SK-N-SH treated with all-trans-retinoic acid at 6 μM for 48 hours (cell line): ENCODE results near the gene OMP.

Experiments
- ATAC-seq: fragments of 200-7000 bp; cut with Tn5 transposase; 3 replicates; pipeline ENCODE4 v1.9.1; 2020; ENCODE audit warnings: mild to moderate bottlenecking, moderate library complexity
- ARNTL ChIP-seq: fragments of 450-650 bp; formaldehyde crosslinking; IDR thresholded peaks from 2 replicates; pipeline ENCODE4 v1.5.0; 2020; ENCODE audit warnings: low read depth, mild to moderate bottlenecking, moderate library complexity, borderline replicate concordance
- BACH2 ChIP-seq: fragments of 250-450 bp; sonication (Bioruptor Pico); IDR thresholded peaks from 2 replicates; pipeline ENCODE4 v1.9.0; 2021; ENCODE audit warnings: mild to moderate bottlenecking, borderline replicate concordance
- CSDC2 ChIP-seq: fragments of 250-450 bp; sonication (Bioruptor Pico); IDR thresholded peaks from 2 replicates; pipeline ENCODE4 v1.5.0; 2020; ENCODE audit warnings: mild to moderate bottlenecking, moderate library complexity
- CSRNP3 ChIP-seq: fragments of 250-450 bp; sonication (Bioruptor Pico); IDR thresholded peaks from 2 replicates; pipeline ENCODE4 v1.5.1; 2021; ENCODE audit warnings: mild to moderate bottlenecking, moderate library complexity
- ESRRG ChIP-seq: fragments of 250-450 bp; sonication (Bioruptor Pico); IDR thresholded peaks from 2 replicates; pipeline ENCODE4 v1.6.1; 2021; ENCODE audit warnings: mild to moderate bottlenecking
- GLIS3 ChIP-seq: fragments of 250-450 bp; sonication (Bioruptor Pico); IDR thresholded peaks from 2 replicates; pipeline ENCODE4 v1.5.0; 2020; ENCODE audit warnings: mild to moderate bottlenecking, moderate library complexity
- PATZ1 ChIP-seq: fragments of 250-450 bp; sonication (Bioruptor Pico); IDR thresholded peaks from 2 replicates; pipeline ENCODE4 v1.8.0; 2020; ENCODE audit warnings: mild to moderate bottlenecking, moderate library complexity, borderline replicate concordance
- POU6F1 ChIP-seq: fragments of 250-450 bp; sonication (Bioruptor Pico); IDR thresholded peaks from 2 replicates; pipeline ENCODE4 v1.8.0; 2021; ENCODE audit warnings: low read depth, mild to moderate bottlenecking, moderate library complexity, borderline replicate concordance
- SNAI2 ChIP-seq: fragments of 250-450 bp; sonication (Bioruptor Pico); IDR thresholded peaks from 2 replicates; pipeline ENCODE4 v1.5.0; 2020; ENCODE audit warnings: mild to moderate bottlenecking, moderate library complexity
- TCF4 ChIP-seq: fragments of 250-450 bp; sonication (Bioruptor Pico); IDR thresholded peaks from 2 replicates; pipeline ENCODE4 v1.8.0; 2021; ENCODE audit warnings: mild to moderate bottlenecking, moderate library complexity, borderline replicate concordance
- TSHZ2 ChIP-seq: fragments of 250-450 bp; sonication (Bioruptor Pico); IDR thresholded peaks from 2 replicates; pipeline ENCODE4 v1.5.0; 2020; ENCODE audit warnings: mild to moderate bottlenecking, moderate library complexity
- ZFP3 ChIP-seq: fragments of 250-450 bp; sonication (Bioruptor Pico); IDR thresholded peaks from 2 replicates; pipeline ENCODE4 v1.5.0; 2020; ENCODE audit warnings: mild to moderate bottlenecking, moderate library complexity
- ZFP30 ChIP-seq: fragments of 450-650 bp; formaldehyde crosslinking; IDR thresholded peaks from 2 replicates; pipeline ENCODE4 v1.5.0; 2022; ENCODE audit warnings: mild to moderate bottlenecking, moderate library complexity
- ZNF70 ChIP-seq: fragments of 450-650 bp; formaldehyde crosslinking; IDR thresholded peaks from 2 replicates; pipeline ENCODE4 v1.5.0; 2020; ENCODE audit warnings: mild to moderate bottlenecking, moderate library complexity

Gene OMP

GRCh38 chr11:77129842-77130756 lies 27.5 kb downstream of the OMP start (continued):
- TF ChIP-seq TSHZ2 (CRISPR knock-in tag): no peak

GRCh38 chr11:77130763-77131513 lies 28.3 kb downstream of the OMP start:
- ATAC-seq: peak; percentile 55
- no peak for TF ChIP-seq GLIS3 (CRISPR knock-in tag)
- TF ChIP-seq TSHZ2 (CRISPR knock-in tag): no peak
- TF ChIP-seq ZFP3: peak; percentile 77

GRCh38 chr11:77131560-77131959 lies 28.9 kb downstream of the OMP start:
- no peak for ATAC-seq

GRCh38 chr11:77135069-77135468 lies 32.4 kb downstream of the OMP start:
- ATAC-seq: no peak

More at GRCh38 chr11:77131560-77131959, 28.9 kb downstream of the OMP start:
- no peak for TF ChIP-seq GLIS3 (CRISPR knock-in tag)
- no peak for TF ChIP-seq ARNTL (CRISPR knock-in tag)
- TF ChIP-seq BACH2 (CRISPR knock-in tag): no peak
- no peak for TF ChIP-seq ZNF70
- no peak for TF ChIP-seq POU6F1 (CRISPR knock-in tag)
- TF ChIP-seq TCF4 (CRISPR knock-in tag): no peak
- no peak for TF ChIP-seq CSDC2 (CRISPR knock-in tag)
- TF ChIP-seq CSRNP3 (CRISPR knock-in tag): no peak
- TF ChIP-seq ZFP30 (CRISPR knock-in tag): no peak
- no peak for TF ChIP-seq ESRRG

More at GRCh38 chr11:77135069-77135468, 32.4 kb downstream of the OMP start:
- no peak for TF ChIP-seq SNAI2
- no peak for TF ChIP-seq ZFP3
- TF ChIP-seq ARNTL (CRISPR knock-in tag): no peak
- TF ChIP-seq POU6F1 (CRISPR knock-in tag): no peak
- no peak for TF ChIP-seq ZNF70
- TF ChIP-seq PATZ1 (CRISPR knock-in tag): no peak
- TF ChIP-seq, all 23 proteins: peak for 0
